NCI-H1048 (cell line): ENCODE data around the gene SHISA4.
"Not testable (repeated sequence)": the region's sequence is repeated elsewhere in the genome, so short reads cannot be mapped to it uniquely, and the experiment has no call there.

Experiments used
- DNase-seq: peaks from one replicate; lab custom pipeline; 2025; lab: John Stamatoyannopoulos, UW

The SHISA4 gene

DNA sequence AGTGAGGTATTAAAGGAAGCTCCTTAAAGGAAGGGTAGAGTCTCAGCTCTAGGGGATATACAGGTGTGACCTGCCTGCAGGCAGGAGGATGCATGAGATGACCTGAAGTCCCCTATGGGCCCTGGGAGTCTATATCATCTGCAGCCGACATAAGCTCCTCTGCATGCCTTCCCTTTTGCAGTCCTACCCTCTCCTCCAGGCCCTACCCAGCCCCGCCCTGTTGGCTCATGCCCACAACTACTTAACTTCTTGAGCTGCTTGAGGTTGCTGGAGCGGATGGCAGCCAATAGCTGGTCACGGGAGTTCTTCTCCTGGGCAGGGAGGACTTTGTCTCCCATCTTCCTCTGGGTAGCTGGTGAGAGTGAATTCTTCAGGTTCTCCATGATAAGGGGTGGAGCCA is 10.3 kb downstream of the SHISA4 start:
- no peak for DNase-seq

DNA sequence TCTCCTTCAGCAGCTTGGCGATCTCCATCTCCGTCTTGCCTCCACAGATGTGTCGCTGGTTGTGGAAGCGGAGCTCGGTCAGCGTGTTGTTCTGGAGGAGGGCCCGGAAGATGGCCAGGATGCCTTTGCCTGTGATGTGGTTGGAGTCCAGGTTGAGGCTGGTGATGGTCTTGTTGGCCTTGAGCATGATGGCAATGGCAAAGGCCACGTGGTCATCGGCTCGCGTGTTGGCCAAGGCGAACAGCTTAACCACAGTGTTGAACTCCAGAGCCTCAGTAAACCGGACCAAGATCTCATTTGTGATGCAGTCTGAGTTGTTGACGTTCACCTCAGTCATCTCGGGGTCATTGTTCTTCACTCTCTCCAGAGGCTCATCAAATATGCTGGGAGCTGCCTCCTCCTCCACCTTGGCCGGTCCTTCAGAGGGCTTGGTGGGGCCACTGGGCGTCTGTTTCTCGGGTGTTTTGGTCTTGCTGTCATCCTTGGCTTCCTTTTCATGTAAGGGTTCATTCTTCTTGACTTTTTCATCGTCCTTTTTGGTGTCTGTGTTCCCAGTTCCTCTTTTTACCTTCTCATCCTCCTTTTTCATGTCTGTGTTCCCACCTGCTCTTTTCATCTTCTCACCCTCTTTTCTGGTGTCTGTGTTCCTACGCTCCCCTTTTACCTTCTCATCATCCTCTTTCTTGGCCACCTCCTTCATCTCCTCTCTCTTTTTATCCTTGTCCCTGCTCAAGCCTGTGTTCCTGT is 11.2 kb downstream of the SHISA4 start:
- no peak for DNase-seq

DNA sequence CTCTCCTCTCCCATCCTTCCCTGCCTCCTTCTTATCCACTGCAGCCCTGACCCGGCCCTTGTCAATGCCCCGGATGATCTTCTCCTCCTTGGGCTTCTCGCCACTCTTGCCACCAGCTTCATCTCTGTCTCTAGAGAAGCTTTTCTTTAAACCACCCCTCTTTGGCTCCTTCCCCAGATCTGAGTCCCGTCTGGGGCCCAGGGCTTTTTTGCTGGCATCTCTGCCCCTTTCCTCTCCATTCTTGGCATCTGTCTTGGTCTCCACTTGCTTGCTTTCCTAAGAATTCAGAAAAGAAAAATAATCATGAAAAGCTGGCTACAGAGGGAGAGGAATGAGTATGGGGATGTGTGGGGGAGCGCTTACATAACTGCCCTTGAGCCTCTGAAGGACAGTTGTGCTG is 11.8 kb downstream of the SHISA4 start:
- no peak for DNase-seq

DNA sequence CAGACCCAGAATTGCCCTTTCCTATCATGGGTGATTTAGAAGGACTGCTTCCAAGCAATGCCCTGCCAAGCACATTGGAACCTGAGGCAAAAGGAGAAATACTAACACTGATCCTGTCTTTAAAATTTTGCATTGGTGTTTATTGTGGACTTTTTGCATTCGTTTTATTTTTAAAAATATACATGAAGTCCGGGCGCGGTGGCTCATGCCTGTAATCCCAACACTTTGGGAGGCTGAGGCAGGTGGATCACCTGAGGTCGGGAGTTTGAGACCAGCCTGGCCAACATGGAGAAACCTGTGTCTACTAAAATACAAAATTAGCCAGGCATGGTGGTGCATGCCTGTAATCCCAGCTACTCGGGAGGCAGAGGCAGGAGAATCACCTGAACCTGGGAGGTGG is 12.3 kb downstream of the SHISA4 start:
- not testable (repeated sequence) for DNase-seq

DNA sequence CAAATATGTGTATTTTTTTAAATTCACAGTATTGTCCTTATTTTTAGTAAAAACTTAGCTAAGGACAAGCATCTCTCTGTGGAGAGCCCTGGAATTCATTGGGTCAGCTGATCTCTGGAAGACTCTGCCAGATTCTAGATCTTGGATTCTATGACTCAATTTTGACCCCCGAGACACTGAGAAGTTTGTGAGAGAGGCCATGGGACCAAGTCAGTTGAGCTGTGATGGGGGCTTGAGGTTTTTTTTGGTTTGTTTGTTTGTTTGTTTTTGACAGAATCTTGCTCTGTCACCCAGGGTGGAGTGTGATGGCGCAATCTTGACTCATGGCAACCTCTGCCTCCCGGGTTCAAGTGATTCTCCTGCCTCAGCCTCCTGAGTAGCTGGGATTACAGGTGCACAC is 13.5 kb downstream of the SHISA4 start:
- no peak for DNase-seq

DNA sequence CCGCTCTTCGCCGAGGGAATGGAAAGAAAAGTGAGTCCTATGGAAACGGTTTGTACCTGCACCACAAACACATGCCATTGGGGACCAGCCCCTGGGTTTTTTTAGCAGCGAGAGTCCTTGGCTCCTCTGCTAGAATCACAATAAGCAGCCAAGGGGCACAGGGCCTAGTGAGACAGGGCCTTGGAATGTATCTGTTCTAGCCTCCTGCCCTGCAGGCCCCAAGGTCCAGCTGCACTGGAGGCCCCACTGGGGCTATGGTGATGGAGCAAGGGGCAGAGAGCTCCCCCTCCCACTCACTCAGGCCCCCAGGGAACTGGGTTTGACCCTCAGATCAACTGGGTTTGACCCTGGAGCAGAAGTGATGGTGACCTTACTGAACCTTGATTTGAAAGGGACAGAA is 14.4 kb downstream of the SHISA4 start:
- no peak for DNase-seq

DNA sequence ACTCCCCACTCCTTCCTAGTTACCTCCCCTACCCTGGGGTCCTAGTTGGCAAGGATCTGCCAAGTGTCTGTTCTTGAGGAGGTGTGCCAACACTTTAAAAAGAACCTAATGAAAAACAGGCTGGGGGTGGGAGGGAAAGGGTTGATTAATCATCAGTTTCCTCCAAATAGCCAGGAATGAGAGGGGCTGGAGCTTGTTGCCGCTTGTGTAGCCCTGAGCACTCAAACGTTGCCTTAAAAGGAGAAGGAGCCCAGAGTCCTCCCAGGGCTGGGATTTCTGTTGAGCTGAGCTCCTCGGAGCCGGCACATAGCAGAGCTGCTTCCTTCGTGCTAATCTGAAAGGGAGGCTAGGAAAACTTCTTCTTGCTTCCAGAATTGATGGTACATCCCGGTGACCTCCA is 15.9 kb downstream of the SHISA4 start:
- no peak for DNase-seq

DNA sequence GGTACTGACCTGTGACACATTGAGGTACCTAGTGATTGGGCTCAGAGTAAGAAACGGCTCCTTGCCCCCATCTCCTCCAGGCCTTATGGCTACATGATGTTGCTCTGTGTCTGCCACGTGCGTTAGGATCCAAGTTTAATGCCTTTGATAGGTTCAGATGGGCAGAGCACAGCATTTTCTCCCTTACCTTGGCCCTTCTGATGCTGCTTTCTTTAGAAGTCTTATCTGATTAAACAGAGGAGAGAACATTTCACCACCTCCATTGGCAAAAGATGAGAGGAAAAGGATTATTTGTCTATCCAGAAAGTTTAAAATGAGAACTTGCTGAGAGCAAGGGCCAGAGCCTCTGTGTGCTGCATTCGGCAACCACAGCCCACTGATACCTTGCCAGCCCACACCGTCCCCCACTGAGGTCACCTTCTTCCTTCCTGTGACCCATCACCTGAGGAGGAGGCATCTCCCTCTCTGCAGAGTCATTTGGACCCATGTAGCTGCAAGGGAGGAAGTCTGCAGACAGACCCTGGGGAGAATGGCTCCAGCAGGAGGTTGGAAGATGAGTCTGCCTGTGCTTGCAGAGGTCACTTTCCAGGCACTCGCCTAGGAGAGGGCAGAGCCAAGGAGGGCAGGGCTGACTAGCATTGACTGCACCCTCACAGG is 16.7 kb downstream of the SHISA4 start:
- no peak for DNase-seq

DNA sequence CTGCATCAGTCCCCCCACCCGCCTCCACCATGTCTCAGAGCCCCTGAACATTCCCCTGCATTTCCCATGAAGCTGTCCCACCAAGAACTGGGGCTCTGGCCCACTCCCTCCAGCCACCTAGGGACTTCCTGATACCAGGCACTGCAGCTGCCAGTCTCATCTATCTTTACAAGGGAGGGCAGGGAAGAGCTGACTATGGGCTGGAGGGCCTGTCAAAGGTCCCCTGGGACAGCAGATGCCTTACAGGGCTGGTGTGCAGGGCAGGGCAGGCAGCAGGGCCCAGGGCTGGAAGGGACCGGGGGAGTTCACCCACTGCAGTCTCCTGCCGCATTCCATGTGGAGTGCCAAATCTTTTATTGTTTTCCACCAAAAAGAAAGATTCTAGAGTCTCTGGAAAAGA is 17.6 kb downstream of the SHISA4 start:
- no peak for DNase-seq

DNA sequence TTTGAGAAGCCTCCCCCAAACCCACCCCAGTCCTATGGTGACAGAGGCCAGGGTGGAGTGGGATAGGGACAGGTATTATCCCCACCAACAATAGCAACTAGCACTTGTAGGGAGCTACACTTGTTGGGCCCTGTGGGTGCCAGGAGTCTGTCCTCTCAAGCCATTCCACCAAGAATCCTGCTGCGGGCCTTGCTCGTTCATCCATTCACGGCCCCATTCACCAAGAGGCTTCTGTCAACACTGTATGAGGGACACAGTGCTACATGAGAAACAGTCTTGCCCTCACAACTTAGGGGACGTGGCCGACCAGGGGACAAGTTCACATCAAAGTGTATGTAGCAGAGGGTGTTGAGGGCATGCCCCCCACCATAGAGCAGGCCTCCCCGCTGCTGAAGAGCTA is 18.9 kb downstream of the SHISA4 start:
- no peak for DNase-seq

DNA sequence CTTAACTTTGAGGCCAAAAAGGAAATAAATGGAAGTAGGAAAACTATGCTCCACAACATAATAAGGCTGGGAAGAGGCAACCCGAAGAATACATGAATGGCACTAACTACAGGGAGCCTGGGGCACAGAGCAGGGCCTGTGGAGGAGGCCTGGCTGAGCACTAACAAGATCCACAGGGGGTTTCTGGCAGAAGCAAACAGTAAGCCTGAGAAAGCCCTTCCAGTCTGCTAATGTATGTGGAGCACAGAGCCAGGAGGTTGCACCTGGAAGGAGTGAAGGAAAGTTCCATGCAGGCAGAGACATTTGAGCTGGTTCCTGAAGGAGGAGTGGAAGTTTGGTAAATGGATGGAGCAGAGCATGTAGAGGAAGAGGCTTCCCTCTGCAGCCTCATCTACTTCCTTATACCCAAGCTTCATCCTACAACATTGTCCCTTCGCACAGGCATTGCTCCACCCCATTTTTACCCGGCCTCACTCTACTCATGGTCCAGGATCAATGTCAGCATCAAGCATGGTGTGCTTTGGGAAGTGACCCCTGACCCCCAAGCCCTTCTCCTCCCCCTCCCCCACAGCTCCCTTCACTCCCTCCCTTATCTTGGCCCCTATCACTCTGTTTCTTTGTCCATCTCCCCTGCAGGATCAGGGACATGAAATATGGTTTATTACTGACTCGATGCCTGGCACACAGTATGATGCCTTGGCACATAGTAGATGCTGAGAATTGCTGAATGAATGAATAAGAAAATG is 23.3 kb downstream of the SHISA4 start:
- DNase-seq, result no peak

DNA sequence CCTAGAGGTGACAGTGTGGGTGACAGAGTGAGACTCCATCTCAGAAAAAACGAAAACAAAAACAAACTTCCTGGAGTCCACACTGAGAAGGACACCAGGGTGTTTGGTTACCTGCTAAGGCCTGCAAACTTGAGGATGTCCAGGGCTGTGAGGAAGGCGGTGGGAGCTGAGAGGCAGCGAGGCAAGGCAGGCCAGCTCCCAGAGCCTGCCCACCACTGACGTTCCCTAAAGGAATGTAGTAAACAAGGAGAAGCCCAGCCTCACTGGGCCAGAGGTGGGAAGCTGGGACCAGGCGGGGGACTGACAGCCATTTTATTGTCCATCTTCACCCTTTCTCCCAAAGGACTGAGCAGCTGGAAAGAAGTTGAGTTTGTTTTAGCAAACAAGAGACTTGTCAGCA is 24.1 kb downstream of the SHISA4 start:
- no peak for DNase-seq

DNA sequence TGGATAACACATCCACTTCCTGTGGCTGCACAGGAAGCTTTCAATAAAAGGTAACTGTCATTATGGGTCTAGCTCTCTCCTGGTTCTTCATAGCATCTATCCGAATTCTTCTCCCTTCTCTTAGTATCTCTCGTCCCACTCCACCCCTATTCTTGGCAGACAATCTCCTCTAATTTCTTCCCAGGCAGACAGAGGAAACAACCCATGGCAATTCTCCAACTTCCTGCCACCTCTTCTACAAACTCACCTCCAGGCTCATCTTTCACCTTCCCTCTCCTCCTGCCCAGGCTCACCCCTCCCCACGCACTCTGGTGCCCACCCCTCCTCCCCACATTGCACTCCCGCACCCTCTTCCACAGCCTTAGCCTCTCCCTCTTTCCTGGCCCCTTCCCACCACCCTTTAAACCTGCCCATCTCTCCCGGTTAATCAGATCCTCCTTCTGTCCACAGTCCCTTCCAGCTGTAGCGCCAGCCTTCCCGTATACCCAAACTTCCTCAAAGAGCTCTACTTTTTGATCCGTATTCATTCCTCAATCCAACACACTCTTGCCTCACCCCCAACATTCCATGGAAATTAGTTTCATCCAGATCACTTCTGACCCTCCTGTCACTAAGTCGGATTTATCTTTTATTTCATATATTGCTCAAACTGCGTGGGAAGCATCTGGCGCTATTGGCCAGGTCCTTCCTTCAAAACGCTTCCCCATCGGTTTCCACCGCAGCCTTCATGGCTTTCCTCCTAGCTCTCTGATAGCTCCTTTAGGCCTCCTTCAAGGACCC is 25.9 kb downstream of the SHISA4 start:
- no peak for DNase-seq

DNA sequence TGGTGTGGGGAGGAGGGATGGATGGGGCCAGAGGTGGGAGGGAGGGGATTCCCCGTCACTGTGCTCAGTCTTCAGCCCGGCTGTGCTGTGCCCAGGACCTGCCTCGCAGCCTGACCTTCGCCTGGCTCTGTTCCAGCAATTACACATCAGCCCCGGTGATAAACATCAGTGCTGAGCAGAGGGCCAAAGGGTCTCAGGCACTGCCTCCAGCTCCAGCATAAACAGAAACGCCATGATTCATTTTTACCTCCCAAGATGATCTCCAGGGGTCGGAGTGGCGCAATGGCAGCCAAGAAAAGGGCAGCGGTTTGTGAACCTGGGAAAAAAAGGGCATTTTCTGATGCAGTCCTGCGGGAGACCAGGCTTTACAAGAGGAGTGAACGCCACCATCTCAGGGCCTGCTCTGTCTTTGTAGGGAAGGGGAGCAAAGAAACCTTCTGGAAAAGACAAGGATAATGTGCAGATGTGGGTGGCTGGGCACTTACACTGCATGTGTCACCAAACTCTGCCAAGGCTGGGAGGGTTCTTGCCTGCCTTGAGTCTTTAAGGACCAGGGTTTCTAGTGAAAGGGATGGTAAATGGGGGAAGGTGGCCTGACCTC is 28.1 kb downstream of the SHISA4 start:
- DNase-seq, result no peak

DNA sequence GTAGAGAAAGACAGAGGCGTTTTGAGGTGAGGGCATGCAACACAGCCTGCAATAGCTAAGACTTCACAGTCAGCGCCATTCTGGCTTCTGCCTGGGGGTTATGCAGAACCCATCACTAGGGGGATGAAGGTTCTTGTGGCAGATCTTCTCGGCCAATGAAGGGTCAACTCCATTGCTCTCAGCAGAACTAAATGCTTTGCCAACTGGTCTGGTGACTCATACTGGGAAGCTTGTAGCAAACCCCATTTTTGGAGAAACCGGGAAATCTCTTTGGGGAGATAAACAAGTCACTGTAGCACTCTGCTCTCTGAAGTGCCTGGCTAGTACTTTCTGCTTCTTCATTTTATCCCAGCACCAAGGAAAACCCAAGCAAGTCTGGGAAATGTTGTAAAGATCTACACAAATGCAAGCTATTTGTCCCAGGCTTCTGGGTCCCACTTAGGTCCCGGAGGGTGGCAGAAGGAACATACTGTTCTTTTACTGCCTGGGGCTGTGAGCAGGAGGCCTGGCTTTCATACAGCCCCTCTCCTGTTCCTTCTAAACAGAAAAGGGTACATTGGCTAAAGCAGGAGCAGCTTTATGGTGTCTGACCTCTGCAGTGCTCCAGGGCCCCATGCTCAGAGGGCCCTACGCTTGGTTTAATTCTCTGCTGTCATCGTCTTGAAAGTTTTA is 28.8 kb downstream of the SHISA4 start:
- DNase-seq, result no peak

DNA sequence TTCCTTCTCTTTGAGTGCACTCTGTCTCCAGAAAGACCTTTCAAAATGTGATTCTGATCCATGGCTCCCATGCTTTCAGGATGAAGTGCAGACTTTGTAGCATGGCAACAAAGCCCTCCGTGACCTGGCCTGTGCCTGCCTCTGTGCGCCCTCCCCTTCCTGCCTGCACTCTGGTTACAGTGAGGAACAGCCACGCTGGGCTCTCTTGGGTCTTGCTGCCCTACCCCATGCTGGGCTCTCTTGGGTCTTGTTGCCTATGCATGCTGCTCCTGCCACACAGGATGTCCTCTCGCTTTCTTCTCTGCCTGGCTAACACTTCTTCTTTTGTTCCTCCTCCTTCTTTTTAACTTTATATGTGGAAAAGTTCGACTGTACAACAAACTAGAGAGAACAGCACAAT is 29.6 kb downstream of the SHISA4 start:
- DNase-seq, result no peak

DNA sequence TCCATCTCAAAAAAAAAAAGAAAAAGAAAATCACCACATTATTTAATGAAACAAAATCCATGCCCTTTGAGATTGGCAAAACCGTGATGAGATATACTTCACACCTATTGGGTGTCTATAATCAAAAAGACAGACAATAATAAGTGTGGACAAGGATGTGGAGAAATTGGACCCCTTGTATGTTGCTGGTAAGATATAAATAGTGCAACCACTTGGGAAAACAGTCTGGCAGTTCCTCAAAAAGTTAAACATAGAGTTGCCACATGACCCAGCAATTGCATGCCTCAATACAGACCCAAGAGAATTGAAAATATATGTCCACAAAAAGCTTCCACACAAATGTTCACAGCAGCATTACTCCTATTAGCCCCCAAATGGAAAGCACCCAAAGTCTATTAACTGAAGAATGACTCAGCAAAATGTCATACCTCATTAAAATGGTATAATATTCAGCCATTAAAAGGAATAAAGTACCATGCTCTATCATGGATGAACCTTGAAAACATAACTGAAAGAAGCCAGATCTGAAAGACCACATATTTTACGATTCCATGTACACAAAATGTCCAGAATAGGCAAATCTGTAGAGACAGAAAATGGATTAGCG is 33.4 kb downstream of the SHISA4 start:
- DNase-seq, result no peak

DNA sequence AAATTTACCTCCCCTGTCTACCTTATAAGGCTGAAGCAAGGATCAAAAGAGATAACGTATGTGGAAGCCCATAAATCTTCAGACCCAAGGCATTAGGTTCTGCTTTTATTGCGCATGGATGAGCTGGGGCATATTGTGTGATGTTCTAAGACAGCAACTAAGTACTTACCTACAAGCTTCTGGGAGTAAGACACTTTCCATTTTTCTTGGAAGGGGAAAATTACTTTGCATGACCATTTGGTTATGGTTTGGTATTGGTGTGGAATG is 36.5 kb downstream of the SHISA4 start:
- no peak for DNase-seq

DNA sequence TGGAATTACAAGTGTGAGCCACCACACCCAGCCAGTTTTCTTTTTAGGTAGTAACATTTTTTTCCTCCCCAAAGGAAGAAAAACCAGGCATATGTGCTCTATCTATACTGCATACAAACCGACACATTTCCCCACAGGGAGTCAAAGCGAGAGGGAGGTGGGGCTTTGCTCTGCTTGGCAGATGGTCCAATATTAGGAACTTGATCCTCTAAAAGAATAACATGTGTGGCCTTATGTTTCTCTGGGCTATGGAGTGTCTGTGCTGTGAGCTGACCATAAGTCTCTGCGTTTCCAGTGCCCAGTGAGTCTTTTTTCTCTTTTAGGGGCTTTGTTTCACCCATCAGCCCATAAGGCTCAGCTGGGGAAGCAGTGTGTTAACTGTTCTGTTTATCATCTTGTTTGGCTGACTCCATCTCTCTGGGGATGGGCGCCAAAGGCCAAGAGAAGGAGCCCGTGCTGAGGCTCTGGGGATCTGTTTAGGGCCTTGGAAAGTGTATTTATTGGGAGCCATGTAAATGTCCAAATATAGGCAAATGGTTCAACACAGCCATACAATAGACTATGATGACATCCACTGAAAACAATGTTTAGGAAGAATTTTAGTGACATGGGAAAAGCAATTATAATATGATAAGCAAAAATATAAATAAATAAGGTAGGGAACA is 37.4 kb downstream of the SHISA4 start:
- no peak for DNase-seq

DNA sequence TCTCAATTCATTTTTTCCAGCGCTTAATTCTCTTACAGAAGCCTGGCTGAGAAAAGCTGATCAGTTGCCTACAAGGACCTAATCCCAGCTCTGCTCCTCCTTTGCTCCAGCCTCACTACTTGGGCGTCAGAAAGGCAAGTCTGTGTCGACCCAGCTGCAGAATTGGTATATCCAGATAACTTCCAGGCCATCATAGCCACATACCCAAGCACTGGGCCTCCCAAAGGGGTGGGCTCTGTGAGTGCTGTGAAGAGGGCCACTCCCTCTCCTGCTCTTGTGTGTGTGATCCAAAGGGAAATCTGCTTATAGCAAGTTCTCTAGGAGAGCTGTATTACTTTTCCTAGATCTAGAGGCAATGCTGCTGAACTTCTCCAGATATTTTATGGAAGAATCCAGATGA is 39.6 kb downstream of the SHISA4 start:
- no peak for DNase-seq

DNA sequence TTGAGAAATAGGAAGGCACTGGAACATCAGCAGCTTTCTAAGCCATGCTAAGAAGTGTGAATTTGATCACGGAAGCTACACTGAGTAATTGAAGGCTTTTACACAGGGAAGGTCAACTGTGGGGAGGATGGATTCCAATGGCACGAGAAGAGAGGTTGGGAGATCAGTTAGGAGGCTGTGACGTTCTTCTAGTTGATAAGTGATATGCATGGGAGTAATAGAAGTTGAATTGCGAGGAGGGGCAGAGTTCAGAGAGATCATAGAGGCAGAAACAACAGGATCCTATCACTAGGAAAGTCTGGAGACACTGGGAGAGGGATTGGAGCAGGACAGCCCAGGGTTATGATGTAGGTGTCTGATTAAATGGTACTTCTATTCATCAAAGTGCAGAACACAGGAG is 41.4 kb downstream of the SHISA4 start:
- no peak for DNase-seq
